ENCODE data around the gene DAZ3. TPM values are rescaled to one million over a fixed set of nuclear protein-coding genes. Genes with fewer than 3 reads are reported as not detected.
"Not testable (repeated sequence)": the region's sequence is repeated elsewhere in the genome, so short reads cannot be mapped to it uniquely, and the experiment has no call there.

The DAZ3 gene
- total and polyA plus RNA-seq, 2 of the 4 experiments (the other 2 are of a cell fraction), result not detected

- H3K9ac ChIP-seq (ENCODE audit: low read depth, low read length); in situ Hi-C loops (cut with MboI; ENCODE audit: low sequenced_read_pairs); H2BK120ac ChIP-seq (ENCODE audit: low read depth, low read length); H3K4ac ChIP-seq (ENCODE audit: low read depth, low read length); H2BK15ac ChIP-seq (ENCODE audit: low read depth, low read length); DNase-seq; H2AK5ac ChIP-seq (ENCODE audit: low read depth, low read length); H3K9me1 ChIP-seq (ENCODE audit: insufficient read depth, low read length); H2BK5ac ChIP-seq (ENCODE audit: low read depth, low read length, poor library complexity, severe bottlenecking); H2BK20ac ChIP-seq (ENCODE audit: low read depth, low read length); H3K27ac ChIP-seq (ENCODE audit: insufficient read depth, low read length); H3K36me3 ChIP-seq (ENCODE audit: control insufficient read depth, insufficient read depth, low read length); H4K91ac ChIP-seq (ENCODE audit: insufficient read depth, low read depth, low read length); POLR2A ChIA-PET (ENCODE audit: unreplicated experiment); H2AK9ac ChIP-seq (replicated peaks; ENCODE audit: low read depth, low read length, poor library complexity); H3K27me3 ChIP-seq (ENCODE audit: control insufficient read depth, insufficient read depth, low read length); H3K9me3 ChIP-seq (ENCODE audit: control insufficient read depth, insufficient read depth, low read length); dilution Hi-C loops (cut with HindIII; ENCODE audit: low sequenced_read_pairs, unreplicated experiment); H3K4me2 ChIP-seq (ENCODE audit: low read depth, low read length); H2AFZ ChIP-seq (replicated peaks; ENCODE audit: low read length, poor library complexity); H3K4me1 ChIP-seq (ENCODE audit: control insufficient read depth, insufficient read depth, low read length); H4K20me1 ChIP-seq (ENCODE audit: insufficient read depth, low read length); H3K4me3 ChIP-seq (ENCODE audit: insufficient read depth, low read depth, low read length); ATAC-seq (ENCODE audit: low read depth); H3K14ac ChIP-seq (replicated peaks; ENCODE audit: low read depth, low read length); CTCF ChIA-PET; H3K23ac ChIP-seq (ENCODE audit: low read depth, low read length); H3K56ac ChIP-seq (ENCODE audit: extremely low read depth, insufficient read depth, low read length); H4K8ac ChIP-seq (ENCODE audit: low read depth in 2 of 2, low read length in 2 of 2); H4K5ac ChIP-seq (ENCODE audit: low read depth, low read length); H3K18ac ChIP-seq (ENCODE audit: low read depth, low read length); H3K79me1 ChIP-seq (ENCODE audit: low read depth in 1 of 2, low read length in 2 of 2); BruUV-seq (replicated peaks); intact Hi-C loops (cut with micrococcal nuclease): not testable (repeated sequence)
- no CpG with 5 or more reads among the region's 3 CpGs for WGBS, 2 experiments (ENCODE audit: extremely low coverage in 2 of 2, insufficient read length in 1 of 2)
Measured at GRCh38 chrY:24821836-24822235, 8.6 kb upstream of the DAZ3 start.

Other genes with a start within 250 kb of the DAZ3 start
- not detected in 2 replicates for gene BPY2B, start 195.4 kb downstream of the DAZ3 start, total RNA-seq (2012; rRNA removed)
- gene BPY2B, start 195.4 kb downstream of the DAZ3 start, polyA plus RNA-seq (2012; rRNA removed), result not detected in 2 replicates
- not detected in 2 replicates for gene DAZ4, start 20.5 kb upstream of the DAZ3 start, total RNA-seq (2012; rRNA removed)
- gene DAZ4, start 20.5 kb upstream of the DAZ3 start, polyA plus RNA-seq (2012; rRNA removed), result not detected in 2 replicates
- gene BPY2C, start 238.7 kb upstream of the DAZ3 start, total RNA-seq (2012; rRNA removed), result not detected in 2 replicates
- gene BPY2C, start 238.7 kb upstream of the DAZ3 start, polyA plus RNA-seq (2012; rRNA removed), result not detected in 2 replicates

Data from IMR-90 (cell line).